ENCODE results near the gene CD300LF.

GRCh38 chr17:74728033-74728701, 15.4 kb upstream of the CD300LF start:
- no peak for TF ChIP-seq CTCF (IDR thresholded peaks at IDR 0.05 in 4 of 5, conservative IDR thresholded peaks at IDR 0.05 in 1 of 5)
- TF ChIP-seq POLR2A (IDR thresholded peaks at IDR 0.05): no peak

All from gastrocnemius medialis (tissue), 4 donors.